Measurements from ENCODE around the gene CRAMP1. TPM values are rescaled to one million over a fixed set of nuclear protein-coding genes. Genes with fewer than 3 reads are reported as not detected.

CRAMP1 gene
- total RNA-seq, 1 donor from 2014 or later, result 11.7 TPM

GRCh38 chr16:1674306-1674705 is 62.1 kb downstream of the CRAMP1 start:
- H3K36me3 Mint-ChIP-seq, result peaks cover 43% of the 10 kb centered on the region
- no peak overlapping the region for H3K4me3 ChIP-seq
- H3K4me1 ChIP-seq, result peaks cover 4% of the 10 kb centered on the region
- DNase-seq (ENCODE audit: low spot score), result no peak
- peaks cover 5% of the 10 kb centered on the region for H3K27me3 Mint-ChIP-seq (ENCODE audit: insufficient read depth, low read depth)
- peaks cover 17% of the 10 kb centered on the region for H3K79me2 ChIP-seq (ENCODE audit: low read depth)
- H2AFZ ChIP-seq (replicated peaks), result no peak overlapping the region
- peaks cover 22% of the 10 kb centered on the region for H4K20me1 ChIP-seq (ENCODE audit: low read depth)
- no peak for TF ChIP-seq EZH2 (IDR thresholded peaks at IDR 0.05)
- TF ChIP-seq EZH2phosphoT487 (IDR thresholded peaks at IDR 0.05), result no peak
- TF ChIP-seq CTCF (IDR thresholded peaks at IDR 0.05), result no peak
- H3K27ac ChIP-seq, result no peak overlapping the region
- no peak overlapping the region for H3K4me2 ChIP-seq
- H3K9me3 Mint-ChIP-seq, result no peaks in the 10 kb centered on the region
- H3K4me1 Mint-ChIP-seq, result peaks cover 7% of the 10 kb centered on the region
- peaks cover 16% of the 10 kb centered on the region for H3F3A ChIP-seq (ENCODE audit: low read depth)
- no peaks in the 10 kb centered on the region for H3K9me3 ChIP-seq (ENCODE audit: low read depth)
- no peak overlapping the region for H3K9ac ChIP-seq
- no peaks in the 10 kb centered on the region for H3K36me3 ChIP-seq
- no peak overlapping the region for H3K27ac Mint-ChIP-seq
- H3K27me3 ChIP-seq, result no peaks in the 10 kb centered on the region
- H3K4me3 Mint-ChIP-seq, result no peak overlapping the region

- TF ChIP-seq EZH2phosphoT487 (IDR thresholded peaks at IDR 0.05), result no peak
- no peak for TF ChIP-seq EZH2 (IDR thresholded peaks at IDR 0.05)
- Mint-ChIP-seq H3K9me3 (no peaks in the 10 kb centered on the region), H3K4me3 (peak overlapping the region; percentile 35), H3K27me3 (ENCODE audit: insufficient read depth, low read depth) (peaks cover 5% of the 10 kb centered on the region), H3K36me3 (peaks cover 39% of the 10 kb centered on the region), H3K27ac (no peak overlapping the region), H3K4me1 (peaks cover 11% of the 10 kb centered on the region)
- Histone ChIP-seq H4K20me1 (ENCODE audit: low read depth) (peaks cover 29% of the 10 kb centered on the region), H3K27ac (no peak overlapping the region), H3K4me3 (no peak overlapping the region), H3F3A (ENCODE audit: low read depth) (peaks cover 19% of the 10 kb centered on the region), H3K27me3 (no peaks in the 10 kb centered on the region), H3K36me3 (no peaks in the 10 kb centered on the region), H3K4me1 (peaks cover 8% of the 10 kb centered on the region), H3K4me2 (no peak overlapping the region), H2AFZ (replicated peaks) (no peak overlapping the region), H3K79me2 (ENCODE audit: low read depth) (peaks cover 24% of the 10 kb centered on the region), H3K9ac (no peak overlapping the region), H3K9me3 (ENCODE audit: low read depth) (no peaks in the 10 kb centered on the region)
- DNase-seq (ENCODE audit: low spot score), result no peak
Measured at GRCh38 chr16:1674751-1675664, 62.8 kb downstream of the CRAMP1 start.

GRCh38 chr16:1676661-1677060 is 64.5 kb downstream of the CRAMP1 start:
- DNase-seq (ENCODE audit: low spot score), result no peak
- TF ChIP-seq CTCF (IDR thresholded peaks at IDR 0.05) (no peak), EZH2 (IDR thresholded peaks at IDR 0.05) (no peak), EZH2phosphoT487 (IDR thresholded peaks at IDR 0.05) (no peak)
- Histone ChIP-seq H3K4me2 (no peak overlapping the region), H3K4me3 (no peak overlapping the region), H3K4me1 (peaks cover 22% of the 10 kb centered on the region), H4K20me1 (ENCODE audit: low read depth) (peaks cover 45% of the 10 kb centered on the region), H2AFZ (replicated peaks) (no peak overlapping the region), H3K9me3 (ENCODE audit: low read depth) (no peaks in the 10 kb centered on the region), H3K36me3 (no peaks in the 10 kb centered on the region), H3K27ac (no peak overlapping the region), H3K79me2 (ENCODE audit: low read depth) (peaks cover 40% of the 10 kb centered on the region), H3F3A (ENCODE audit: low read depth) (peaks cover 35% of the 10 kb centered on the region), H3K27me3 (no peaks in the 10 kb centered on the region), H3K9ac (no peak overlapping the region)
- no peak overlapping the region for H3K27ac Mint-ChIP-seq
- H3K4me1 Mint-ChIP-seq, result peaks cover 28% of the 10 kb centered on the region
- H3K9me3 Mint-ChIP-seq, result no peaks in the 10 kb centered on the region
- peak overlapping the region; percentile 86 for H3K4me3 Mint-ChIP-seq
- H3K27me3 Mint-ChIP-seq (ENCODE audit: insufficient read depth, low read depth), result peaks cover 7% of the 10 kb centered on the region
- peaks cover 29% of the 10 kb centered on the region for H3K36me3 Mint-ChIP-seq

DNA sequence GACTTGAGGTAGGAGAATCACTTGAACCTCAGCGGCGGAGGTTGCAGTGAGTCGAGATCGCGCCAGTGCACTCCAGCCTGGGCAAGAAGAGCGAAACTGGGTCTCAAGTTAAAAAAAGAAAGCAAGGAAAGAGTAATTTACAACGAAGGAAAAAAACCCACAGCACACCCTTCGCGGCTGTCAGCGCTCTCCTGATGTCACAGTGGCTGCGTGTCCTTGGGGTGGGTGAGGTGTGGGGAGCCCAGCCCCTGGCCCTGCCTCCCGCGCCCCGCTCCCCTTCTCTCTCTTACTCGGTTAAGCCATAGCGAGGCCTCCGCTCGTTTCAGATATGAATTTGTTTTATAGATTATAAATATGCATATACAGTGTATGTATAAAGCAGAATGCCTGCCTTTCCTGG is 65.2 kb downstream of the CRAMP1 start:
- Mint-ChIP-seq H3K9me3 (no peaks in the 10 kb centered on the region), H3K27me3 (ENCODE audit: insufficient read depth, low read depth) (peaks cover 7% of the 10 kb centered on the region), H3K4me3 (peak overlapping the region; percentile 86), H3K27ac (no peak overlapping the region), H3K36me3 (peaks cover 23% of the 10 kb centered on the region), H3K4me1 (peaks cover 32% of the 10 kb centered on the region)
- Histone ChIP-seq H4K20me1 (ENCODE audit: low read depth) (peaks cover 52% of the 10 kb centered on the region), H3F3A (ENCODE audit: low read depth) (peaks cover 35% of the 10 kb centered on the region), H2AFZ (replicated peaks) (no peak overlapping the region), H3K79me2 (ENCODE audit: low read depth) (peaks cover 47% of the 10 kb centered on the region), H3K27ac (no peak overlapping the region), H3K4me3 (peak overlapping the region; percentile 92), H3K27me3 (no peaks in the 10 kb centered on the region), H3K9ac (no peak overlapping the region), H3K36me3 (no peaks in the 10 kb centered on the region), H3K4me2 (peak overlapping the region; percentile 89), H3K4me1 (peaks cover 25% of the 10 kb centered on the region), H3K9me3 (ENCODE audit: low read depth) (no peaks in the 10 kb centered on the region)
- TF ChIP-seq EZH2phosphoT487 (IDR thresholded peaks at IDR 0.05) (no peak), CTCF (IDR thresholded peaks at IDR 0.05) (no peak), EZH2 (IDR thresholded peaks at IDR 0.05) (no peak)
- peak; percentile 11 for DNase-seq (ENCODE audit: low spot score)

Measured in neural progenitor cell (in vitro differentiated cells).